Ureter (tissue), 1 donor: Measurements from ENCODE around the gene NAT8L. TPM values are rescaled to one million over a fixed set of nuclear protein-coding genes. Genes with fewer than 3 reads are reported as not detected.

Source experiments
- DNase-seq: peaks from one replicate; pipeline ENCODE4 v3.0.0-alpha.2; 2020; ENCODE audit warnings: low spot score
- total RNA-seq: library from RNA; stranded (reverse); gene quantifications from one replicate; pipeline ENCODE4 v1.2.4, GENCODE V29; 2023
- donor health status: DM: yes; HTN: yes; CAD: no.

The NAT8L gene
- total RNA-seq, 1 donor from 2014 or later: 0.16 TPM

- no peak for DNase-seq
Measured at GRCh38 chr4:2045518-2045951, 13.6 kb upstream of the NAT8L start.

DNA sequence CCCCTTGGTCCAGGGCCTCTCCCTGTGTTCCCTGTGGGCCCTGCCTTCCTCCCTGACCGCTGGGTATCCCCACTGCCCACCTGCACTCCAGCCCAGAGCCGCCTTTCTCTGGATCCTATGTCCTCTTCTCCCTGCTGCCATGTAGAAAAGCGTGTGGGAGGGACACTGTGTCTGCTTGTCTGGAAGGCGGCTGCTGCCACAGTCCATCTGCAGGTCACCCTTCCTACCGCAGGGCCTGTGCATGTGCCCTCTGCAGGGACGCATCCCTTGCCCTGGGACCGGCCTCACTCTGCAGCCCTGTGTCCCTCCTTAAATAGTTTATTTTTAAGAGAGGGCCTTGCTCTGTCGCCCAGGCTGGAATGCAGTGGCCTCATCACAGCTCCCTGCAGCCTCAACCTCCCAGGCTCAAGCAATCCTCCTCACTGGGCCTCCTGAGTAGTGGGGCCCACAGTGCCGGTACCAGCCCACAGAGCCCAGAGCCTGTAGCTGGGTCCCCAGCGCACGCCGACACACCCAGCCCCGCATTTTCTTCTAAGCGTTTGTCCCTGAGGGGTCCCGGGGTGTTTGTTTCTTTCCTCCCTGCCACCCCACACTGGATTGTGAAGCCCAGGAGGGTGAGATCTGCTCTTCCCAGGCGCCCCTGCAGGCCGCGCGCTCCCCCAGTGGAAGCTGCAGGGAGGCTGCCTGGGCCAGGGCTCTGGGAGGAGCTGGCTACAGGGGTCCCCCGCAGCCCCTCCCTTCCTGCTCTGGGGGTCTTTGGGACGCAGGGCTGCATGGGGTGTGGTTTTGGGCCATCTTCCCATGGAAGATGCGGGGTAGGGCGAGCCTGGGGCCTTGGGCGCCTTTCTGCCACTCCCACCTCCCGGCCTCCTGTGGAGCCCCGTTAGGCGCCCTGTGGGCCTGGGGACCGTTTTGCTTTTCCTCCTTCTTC is 12.8 kb upstream of the NAT8L start:
- no peak for DNase-seq

DNA sequence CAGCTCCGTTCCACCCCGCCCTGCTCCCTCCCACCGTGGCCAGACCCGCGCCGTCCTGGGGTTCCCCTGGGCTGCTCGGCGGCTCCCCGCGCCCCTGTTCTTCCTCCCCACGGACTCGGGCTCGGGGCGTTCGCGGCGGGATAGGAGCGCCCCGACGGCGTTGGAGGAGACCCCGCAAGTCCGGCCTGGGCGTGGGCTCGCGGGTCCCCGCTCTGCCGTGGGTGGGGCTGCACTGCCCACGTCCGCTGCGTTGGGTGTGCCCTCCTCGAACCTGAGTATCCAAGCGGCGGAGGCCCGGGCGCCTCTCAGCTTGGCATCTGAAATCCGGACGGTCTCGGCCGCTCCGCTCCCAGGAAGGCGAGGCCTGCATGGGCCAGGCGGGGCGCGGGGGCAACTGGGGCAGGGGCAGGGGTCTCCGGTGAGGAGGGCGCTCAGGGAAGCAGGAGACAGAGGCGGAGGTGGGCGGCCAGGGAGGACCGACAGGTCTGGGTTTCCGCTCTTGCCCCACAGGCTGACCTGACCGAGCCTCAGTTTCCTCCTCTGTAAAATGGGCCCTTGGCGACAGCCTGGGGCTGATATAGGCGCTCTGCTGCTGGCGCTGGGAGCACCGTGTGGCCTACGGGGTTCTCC is 12.0 kb upstream of the NAT8L start:
- DNase-seq: no peak

DNA sequence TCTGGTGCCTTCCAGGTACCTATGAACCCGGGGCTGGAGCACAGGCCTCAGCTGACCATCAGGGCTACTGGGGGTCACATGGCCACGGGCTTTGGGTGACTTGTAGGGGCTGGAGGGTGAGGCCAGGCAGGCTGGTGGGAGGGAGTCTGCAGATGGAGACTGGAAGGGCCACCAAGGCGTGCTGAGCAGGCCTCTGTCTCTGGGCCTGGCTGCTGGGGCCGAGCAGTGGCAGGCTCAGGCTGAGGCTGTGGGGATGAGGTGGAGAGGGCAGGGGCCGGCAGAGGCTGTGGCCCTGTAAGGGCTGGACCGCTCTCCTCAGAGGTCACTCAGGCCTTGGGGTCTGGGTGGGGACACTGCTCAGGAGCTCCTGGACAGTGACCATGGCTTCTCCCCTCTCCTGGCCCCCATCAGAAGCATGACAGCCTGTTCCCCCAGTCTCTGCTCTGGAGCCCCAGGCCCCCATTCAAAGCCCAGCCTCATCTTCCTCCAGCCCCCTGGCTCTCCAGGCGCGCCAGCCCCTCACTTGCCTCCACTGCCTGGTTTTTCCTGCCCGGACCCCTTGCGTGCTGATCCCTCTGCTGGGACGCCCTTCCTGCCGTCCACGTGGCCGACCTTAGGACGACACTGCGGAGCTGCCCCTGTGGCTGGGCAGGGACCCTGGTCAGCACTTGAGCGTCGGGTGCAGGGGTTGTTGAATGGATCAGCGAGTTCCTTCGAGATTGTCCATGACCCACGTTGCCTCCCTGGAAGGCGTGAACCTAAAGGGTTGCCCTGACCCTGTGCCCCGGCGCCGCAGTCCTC is 11.1 kb upstream of the NAT8L start:
- DNase-seq: no peak

- no peak for DNase-seq
Measured at GRCh38 chr4:2048831-2049230, 10.3 kb upstream of the NAT8L start.

- no peak for DNase-seq
Measured at GRCh38 chr4:2049381-2049780, 9.7 kb upstream of the NAT8L start.

DNA sequence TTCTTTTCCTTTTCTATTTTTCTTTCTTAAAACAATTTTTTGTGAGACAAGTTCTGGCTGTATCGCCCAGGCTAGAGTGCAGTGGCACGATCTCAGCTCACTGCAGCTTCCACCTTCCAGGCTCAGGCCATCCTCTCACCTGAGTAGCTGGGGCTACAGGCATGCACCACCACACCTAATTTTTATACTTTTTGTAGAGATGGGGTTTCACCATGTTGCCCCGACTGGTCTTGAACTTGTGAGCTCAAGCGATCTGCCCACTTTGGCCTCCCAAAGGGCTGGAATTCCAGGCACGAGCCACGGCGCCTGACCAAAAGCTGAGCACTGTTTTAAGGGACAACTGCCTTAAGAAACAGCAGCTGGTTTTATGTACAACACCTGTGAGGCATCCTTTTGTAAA is 9.3 kb upstream of the NAT8L start:
- DNase-seq: no peak

DNA sequence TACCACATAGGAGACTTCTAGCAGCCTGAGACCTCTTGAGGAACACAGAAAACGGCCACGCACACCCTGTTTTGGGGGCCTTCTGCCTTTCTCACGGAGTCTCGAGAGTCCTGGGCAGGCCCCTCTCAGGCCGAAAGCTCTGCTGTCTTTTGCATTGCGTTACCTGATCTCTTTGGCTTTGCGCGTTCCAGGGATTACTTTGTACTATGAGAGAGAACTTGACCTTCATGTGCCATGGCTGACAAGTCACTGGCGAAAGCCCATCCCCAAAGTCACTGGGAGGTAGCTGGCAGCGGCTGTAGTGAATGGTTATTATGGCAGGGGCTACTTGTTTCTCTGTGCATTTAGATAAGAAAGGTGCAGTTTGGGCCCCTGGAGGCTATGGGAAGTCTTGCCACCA is 8.0 kb upstream of the NAT8L start:
- no peak for DNase-seq

DNA sequence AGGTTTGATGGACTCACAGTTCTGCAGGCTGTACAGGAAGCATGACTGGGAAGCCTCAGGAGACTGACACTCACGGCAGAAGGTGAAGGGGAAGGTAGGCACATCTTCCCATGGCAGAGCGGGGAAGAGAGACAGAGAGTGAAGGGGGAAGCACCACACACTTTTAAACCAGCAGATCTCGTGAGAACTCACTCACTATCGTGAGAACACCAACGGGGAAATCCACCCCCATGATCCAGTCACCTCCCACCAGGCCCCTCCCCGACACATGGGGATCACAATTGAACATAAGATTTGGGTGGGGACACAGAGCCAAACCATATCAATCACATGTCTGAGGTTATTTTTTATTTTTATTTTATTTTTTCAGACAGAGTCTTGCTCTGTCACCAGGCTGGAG is 4.9 kb upstream of the NAT8L start:
- no peak for DNase-seq

- DNase-seq: no peak
Measured at GRCh38 chr4:2057382-2058065, 1.6 kb upstream of the NAT8L start.

GRCh38 chr4:2058264-2059045 is 672 bp upstream of the NAT8L start:
- no peak for DNase-seq

GRCh38 chr4:2059726-2060602 is 837 bp downstream of the NAT8L start:
- DNase-seq: no peak

DNA sequence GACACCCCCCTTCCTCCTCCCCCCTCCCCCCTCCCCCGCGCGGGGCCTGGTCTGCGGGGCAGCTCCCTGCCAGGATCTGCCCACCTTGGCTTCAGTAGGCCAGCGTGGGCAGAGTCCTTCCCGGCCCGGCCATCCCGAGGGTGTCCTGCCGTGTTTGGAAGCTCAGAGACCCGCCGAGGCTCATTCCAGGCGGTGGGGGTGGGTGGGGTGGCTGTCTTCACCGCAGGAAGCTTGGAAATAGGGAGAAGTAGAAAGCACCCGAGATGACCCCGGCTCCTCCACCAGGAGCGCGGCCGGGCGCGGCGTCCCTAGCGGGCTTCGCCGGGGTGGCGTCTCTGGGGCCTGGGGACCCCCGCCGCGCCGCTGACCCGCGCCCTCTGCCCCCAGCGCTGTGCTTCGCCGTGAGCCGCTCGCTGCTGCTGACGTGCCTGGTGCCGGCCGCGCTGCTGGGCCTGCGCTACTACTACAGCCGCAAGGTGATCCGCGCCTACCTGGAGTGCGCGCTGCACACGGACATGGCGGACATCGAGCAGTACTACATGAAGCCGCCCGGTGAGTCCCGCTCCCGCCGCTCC is 1.6 kb downstream of the NAT8L start:
- no peak for DNase-seq

- DNase-seq: no peak
Measured at GRCh38 chr4:2061186-2062131, 2.3 kb downstream of the NAT8L start.

GRCh38 chr4:2062168-2062807 is 3.2 kb downstream of the NAT8L start:
- no peak for DNase-seq

DNA sequence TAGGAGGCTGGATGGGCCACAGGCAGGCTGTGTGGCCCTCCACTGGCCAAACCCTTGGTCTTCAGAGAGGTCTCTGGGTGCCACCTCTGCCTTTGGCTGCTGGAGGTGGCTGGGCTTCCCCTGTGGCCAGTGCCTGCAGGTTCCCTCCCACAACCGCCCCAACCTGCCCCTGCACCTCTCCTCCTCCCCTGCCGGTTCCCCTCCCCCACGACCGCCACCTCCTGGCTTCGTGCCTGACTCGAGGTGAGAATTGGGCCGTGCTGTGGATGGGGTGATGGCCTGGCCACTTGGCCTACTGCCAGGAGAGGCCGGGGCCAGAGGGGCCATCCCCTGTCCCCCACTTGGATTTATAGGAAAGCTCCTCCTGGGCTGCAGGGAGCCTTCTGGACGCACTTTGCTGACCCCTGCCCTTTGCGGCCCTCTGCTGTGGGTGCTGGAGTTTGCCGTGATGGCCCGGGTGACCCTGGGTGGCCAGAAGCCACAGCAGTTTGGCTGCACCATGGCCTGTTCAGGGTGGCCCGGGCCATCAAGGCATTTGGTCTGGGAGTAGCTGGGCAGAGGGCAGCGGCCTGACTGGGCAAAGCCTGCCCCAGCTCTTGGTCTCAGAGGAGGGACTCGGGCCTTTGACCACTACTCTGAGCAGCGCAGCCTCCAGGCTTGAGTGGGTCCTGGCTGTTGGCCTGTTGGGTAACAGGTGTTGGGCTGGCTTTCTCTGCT is 3.8 kb downstream of the NAT8L start:
- no peak for DNase-seq

DNA sequence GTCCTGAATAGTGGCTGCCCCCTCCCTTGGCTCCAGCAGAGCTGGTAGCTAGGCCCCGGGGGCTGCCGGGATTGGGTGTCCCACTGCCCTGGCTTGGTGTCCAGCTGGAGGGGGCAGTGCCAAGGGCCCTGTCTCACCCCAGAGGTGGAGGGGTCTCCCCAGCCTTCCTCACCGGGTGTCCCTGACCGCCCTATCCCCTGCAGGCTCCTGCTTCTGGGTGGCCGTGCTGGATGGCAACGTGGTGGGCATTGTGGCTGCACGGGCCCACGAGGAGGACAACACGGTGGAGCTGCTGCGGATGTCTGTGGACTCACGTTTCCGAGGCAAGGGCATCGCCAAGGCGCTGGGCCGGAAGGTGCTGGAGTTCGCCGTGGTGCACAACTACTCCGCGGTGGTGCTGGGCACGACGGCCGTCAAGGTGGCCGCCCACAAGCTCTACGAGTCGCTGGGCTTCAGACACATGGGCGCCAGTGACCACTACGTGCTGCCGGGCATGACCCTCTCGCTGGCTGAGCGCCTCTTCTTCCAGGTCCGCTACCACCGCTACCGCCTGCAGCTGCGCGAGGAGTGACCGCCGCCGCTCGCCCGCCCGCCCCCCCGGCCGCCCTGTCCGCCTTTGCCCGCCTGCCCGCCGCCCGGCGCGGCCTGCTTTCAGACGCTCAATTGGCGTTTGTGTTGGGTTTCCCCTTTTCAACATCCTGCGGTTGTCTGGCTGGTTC is 4.6 kb downstream of the NAT8L start:
- no peak for DNase-seq
